HG03521 (cell line): ENCODE measurements around the gene HBQ1.
"Not testable (repeated sequence)": the region's sequence is repeated elsewhere in the genome, so short reads cannot be mapped to it uniquely, and the experiment has no call there.

Experiments
- ATAC-seq: cut with Tn5 transposase; IDR thresholded peaks from one replicate; pipeline ENCODE4 v1.9.1; 2021; ENCODE audit warnings: mild to moderate bottlenecking, moderate library complexity; ENCODE audit not compliant: unreplicated experiment

Gene HBQ1

DNA sequence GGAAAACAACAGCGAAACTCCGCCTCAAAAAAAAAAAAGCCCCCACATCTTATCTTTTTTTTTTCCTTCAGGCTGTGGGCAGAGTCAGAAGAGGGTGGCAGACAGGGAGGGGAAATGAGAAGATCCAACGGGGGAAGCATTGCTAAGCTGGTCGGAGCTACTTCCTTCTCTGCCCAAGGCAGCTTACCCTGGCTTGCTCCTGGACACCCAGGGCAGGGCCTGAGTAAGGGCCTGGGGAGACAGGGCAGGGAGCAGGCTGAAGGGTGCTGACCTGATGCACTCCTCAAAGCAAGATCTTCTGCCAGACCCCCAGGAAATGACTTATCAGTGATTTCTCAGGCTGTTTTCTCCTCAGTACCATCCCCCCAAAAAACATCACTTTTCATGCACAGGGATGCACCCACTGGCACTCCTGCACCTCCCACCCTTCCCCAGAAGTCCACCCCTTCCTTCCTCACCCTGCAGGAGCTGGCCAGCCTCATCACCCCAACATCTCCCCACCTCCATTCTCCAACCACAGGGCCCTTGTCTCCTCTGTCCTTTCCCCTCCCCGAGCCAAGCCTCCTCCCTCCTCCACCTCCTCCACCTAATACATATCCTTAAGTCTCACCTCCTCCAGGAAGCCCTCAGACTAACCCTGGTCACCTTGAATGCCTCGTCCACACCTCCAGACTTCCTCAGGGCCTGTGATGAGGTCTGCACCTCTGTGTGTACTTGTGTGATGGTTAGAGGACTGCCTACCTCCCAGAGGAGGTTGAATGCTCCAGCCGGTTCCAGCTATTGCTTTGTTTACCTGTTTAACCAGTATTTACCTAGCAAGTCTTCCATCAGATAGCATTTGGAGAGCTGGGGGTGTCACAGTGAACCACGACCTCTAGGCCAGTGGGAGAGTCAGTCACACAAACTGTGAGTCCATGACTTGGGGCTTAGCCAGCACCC, 5.0 kb upstream of the HBQ1 start:
- no peak for ATAC-seq

DNA sequence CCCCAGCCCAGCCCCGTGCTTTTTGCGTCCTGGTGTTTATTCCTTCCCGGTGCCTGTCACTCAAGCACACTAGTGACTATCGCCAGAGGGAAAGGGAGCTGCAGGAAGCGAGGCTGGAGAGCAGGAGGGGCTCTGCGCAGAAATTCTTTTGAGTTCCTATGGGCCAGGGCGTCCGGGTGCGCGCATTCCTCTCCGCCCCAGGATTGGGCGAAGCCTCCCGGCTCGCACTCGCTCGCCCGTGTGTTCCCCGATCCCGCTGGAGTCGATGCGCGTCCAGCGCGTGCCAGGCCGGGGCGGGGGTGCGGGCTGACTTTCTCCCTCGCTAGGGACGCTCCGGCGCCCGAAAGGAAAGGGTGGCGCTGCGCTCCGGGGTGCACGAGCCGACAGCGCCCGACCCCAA, 4.3 kb upstream of the HBQ1 start:
- not testable (repeated sequence) for ATAC-seq

DNA sequence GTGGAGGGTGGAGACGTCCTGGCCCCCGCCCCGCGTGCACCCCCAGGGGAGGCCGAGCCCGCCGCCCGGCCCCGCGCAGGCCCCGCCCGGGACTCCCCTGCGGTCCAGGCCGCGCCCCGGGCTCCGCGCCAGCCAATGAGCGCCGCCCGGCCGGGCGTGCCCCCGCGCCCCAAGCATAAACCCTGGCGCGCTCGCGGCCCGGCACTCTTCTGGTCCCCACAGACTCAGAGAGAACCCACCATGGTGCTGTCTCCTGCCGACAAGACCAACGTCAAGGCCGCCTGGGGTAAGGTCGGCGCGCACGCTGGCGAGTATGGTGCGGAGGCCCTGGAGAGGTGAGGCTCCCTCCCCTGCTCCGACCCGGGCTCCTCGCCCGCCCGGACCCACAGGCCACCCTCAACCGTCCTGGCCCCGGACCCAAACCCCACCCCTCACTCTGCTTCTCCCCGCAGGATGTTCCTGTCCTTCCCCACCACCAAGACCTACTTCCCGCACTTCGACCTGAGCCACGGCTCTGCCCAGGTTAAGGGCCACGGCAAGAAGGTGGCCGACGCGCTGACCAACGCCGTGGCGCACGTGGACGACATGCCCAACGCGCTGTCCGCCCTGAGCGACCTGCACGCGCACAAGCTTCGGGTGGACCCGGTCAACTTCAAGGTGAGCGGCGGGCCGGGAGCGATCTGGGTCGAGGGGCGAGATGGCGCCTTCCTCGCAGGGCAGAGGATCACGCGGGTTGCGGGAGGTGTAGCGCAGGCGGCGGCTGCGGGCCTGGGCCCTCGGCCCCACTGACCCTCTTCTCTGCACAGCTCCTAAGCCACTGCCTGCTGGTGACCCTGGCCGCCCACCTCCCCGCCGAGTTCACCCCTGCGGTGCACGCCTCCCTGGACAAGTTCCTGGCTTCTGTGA, 3.5 kb upstream of the HBQ1 start, which contains the start of gene HBA1:
TSS of gene HBA1 (plus strand) at position 204 of the 906 bp plus-strand sequence. CDS start at position 241, 37 bp downstream.
- not testable (repeated sequence) for ATAC-seq

DNA sequence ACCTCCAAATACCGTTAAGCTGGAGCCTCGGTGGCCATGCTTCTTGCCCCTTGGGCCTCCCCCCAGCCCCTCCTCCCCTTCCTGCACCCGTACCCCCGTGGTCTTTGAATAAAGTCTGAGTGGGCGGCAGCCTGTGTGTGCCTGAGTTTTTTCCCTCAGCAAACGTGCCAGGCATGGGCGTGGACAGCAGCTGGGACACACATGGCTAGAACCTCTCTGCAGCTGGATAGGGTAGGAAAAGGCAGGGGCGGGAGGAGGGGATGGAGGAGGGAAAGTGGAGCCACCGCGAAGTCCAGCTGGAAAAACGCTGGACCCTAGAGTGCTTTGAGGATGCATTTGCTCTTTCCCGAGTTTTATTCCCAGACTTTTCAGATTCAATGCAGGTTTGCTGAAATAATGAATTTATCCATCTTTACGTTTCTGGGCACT, 2.9 kb upstream of the HBQ1 start:
- no peak for ATAC-seq

DNA sequence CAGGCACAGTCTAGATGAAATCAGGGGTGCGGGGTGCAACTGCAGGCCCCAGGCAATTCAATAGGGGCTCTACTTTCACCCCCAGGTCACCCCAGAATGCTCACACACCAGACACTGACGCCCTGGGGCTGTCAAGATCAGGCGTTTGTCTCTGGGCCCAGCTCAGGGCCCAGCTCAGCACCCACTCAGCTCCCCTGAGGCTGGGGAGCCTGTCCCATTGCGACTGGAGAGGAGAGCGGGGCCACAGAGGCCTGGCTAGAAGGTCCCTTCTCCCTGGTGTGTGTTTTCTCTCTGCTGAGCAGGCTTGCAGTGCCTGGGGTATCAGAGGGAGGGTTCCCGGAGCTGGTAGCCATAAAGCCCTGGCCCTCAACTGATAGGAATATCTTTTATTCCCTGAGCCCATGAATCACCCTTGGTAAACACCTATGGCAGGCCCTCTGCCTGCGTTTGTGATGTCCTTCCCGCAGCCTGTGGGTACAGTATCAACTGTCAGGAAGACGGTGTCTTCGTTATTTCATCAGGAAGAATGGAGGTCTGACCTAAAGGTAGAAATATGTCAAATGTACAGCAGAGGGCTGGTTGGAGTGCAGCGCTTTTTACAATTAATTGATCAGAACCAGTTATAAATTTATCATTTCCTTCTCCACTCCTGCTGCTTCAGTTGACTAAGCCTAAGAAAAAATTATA, 2.1 kb upstream of the HBQ1 start:
- no peak for ATAC-seq

DNA sequence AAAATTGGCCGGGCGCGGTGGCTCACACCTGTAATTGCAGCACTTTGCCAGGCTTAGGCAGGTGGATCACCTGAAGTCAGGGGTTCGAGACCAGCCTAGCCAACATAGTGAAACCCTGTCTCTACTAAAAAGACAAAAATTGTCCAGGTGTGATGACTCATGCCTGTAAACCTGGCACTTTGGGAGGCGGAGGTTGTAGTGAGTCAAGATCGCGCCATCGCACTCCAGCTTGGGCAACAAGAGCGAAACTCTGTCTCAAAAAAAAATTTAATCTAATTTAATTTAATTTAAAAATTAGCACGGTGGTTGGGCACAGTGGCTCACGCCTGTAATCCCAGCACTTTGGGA, 1.6 kb upstream of the HBQ1 start:
- ATAC-seq, result no peak

DNA sequence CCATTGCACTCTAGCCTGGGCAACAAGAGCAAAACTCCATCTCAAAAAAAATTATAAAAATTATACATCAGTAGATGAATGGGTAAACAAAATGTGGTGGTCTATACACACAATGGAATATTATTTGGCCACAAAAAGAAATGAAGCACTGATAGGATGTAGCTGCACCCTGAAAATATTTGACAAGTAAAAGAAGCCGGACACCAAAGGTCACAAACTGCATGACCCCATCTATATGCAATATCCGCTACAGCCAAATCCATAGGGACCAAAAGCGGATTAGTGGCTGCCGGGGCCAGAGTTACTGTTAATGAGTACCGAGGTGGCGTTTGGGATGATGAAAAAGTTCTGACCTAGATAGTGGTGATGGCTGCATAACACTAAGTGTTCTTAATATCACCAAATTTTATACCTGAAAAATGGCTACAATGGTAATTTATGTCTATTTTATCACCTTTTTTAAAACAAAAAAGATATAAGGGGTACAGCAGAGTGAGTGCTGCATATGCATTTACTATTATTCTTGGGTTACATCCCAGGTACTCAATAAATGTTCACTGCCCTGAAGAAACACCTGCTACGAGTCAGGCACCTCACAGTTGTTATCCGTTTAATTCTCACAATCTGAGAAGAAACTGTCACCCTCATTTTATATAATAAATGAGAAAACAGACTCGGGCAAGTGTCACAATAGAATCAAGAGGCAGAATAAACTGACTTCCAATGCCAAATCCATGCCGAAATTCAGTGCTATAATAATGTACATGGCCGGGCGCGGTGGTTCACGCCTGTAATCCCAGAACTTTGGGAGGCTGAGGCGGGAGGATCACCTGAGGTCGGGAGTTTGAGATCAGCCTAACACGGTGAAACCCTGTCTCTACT, 807 bp upstream of the HBQ1 start:
- no peak for ATAC-seq

DNA sequence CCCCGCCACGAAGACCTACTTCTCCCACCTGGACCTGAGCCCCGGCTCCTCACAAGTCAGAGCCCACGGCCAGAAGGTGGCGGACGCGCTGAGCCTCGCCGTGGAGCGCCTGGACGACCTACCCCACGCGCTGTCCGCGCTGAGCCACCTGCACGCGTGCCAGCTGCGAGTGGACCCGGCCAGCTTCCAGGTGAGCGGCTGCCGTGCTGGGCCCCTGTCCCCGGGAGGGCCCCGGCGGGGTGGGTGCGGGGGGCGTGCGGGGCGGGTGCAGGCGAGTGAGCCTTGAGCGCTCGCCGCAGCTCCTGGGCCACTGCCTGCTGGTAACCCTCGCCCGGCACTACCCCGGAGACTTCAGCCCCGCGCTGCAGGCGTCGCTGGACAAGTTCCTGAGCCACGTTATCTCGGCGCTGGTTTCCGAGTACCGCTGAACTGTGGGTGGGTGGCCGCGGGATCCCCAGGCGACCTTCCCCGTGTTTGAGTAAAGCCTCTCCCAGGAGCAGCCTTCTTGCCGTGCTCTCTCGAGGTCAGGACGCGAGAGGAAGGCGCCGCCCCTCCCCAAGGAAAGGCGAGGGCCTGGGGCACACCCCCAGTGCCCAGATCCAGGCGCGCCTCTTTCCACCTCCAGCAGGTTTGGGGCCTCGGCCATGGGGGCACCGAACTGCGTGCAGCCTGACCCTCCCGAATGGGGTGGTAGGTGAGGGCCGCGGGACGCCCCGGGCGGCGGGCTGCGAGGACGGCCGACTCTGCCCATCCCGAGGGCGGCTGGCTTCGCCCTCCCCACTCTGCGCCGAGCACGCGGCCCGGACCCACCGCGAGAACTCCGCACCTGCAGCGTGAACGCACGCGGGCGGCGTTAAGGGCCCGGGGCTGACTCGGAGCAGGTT, 664 bp downstream of the HBQ1 start:
- no peak for ATAC-seq

DNA sequence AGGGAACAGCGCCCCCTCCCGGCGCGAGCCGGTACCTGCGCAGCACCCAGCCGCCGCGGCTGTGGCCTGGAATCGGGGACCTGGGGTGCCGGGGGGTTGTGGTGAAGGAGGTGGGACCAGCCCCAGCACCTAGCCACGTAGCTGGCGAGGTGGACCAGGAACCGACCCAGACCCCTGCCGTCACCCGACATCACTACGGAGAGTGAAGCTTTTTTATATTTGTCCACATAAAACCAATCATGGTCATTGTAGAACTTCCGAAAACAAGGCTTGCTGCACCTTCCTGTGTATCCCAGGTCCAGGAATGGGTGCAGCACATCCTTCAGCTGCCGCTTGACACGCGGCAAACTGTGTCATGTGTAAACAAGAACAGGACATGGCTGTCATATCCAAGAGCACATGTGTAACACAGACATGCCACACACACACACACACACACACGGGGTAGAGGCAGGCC, 1.3 kb downstream of the HBQ1 start:
- ATAC-seq, result no peak

DNA sequence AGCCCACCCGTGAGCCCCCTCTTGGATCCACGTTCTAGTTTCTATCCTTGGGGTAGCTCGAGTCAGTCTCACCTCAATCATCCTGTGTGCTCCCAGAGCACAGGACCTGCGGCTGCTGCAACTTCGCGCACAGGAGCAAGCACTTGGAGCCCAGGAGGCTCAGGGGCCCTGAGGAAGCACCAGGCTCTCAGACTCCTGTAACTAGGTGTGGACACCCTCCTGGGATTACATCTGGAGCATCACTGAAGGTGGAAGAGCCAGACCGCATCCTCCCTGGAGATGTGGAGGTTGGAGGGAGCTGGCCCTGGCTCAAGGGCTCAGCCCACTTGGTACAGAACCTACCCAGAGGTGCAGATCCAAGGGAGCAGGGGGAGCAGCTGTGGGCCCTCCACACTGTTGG, 2.7 kb downstream of the HBQ1 start:
- ATAC-seq, result no peak

DNA sequence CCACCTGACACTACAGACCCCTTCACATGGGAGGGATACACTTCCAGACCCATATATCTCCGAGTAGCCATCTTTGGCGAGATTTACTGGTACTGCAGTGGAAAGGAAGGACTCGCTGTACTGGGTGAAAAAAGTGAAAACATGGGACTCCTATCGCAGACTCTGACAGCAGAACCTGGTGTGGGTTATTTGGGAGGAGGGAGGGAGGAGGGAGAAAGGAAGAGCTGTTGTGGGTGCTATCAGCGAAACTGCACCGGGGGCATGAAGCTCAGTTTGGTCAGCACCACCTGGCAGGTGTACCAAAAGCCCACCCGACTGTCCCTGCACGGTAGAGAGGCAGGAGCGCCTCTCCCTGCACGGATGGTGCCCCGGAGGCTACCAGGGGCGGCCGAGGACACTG, 5.0 kb downstream of the HBQ1 start:
- no peak for ATAC-seq

DNA sequence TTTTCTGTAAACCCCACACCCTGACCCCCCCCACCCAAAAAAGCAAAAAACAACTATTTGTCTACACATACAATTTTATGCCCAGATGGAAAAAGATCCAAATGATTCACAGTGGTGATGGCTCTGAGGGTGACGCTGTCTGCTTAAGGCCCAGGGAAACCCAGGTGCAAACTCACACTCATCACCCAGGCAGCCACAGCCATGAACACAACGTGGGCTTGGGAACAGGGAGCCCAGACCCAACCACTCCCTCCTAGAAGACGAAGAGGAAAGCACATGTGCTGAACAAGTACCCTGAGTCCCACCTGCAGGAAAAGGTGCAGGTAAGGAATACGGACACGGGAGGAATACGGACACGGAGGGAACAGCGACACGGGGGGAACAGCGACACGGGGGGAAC, 5.4 kb downstream of the HBQ1 start:
- ATAC-seq, result no peak

DNA sequence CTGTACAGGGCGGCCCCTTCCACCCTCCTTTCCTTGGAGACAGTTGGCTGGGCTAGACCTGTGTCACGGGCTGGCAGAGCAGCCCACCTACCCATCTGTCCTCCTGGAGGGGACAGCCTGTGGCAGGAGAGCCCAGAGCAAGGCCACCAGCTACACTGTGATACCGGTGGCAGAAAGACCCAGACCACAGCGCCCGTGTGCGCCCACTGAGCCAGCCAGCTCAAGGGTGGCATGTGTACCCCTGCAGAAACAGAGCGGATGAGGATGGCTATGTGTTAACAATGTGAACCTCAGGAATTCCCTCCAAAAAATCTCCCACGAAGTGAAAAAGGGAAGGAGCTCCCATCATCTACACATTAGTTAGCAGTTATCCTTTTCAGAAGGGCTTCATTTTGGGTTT, 7.1 kb downstream of the HBQ1 start:
- ATAC-seq, result no peak

DNA sequence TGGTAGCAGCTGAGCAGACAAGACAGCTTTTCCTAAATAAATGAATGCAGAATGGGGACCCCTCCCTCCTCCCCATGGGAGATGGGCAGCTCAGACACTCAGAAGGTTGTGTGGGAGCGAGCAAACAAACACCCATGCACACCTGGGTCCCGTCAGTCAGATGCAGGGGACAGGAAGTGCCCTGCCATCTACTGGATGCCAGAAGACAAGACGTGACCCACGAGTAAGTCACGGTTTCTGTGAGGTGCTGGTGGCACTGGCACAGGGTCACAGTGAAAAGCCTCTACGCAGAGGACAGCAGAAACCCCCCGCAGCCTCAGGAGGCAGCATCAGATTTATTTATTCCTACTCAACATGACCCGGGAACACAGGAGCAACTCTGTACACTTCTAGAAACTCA, 8.4 kb downstream of the HBQ1 start:
- no peak for ATAC-seq

DNA sequence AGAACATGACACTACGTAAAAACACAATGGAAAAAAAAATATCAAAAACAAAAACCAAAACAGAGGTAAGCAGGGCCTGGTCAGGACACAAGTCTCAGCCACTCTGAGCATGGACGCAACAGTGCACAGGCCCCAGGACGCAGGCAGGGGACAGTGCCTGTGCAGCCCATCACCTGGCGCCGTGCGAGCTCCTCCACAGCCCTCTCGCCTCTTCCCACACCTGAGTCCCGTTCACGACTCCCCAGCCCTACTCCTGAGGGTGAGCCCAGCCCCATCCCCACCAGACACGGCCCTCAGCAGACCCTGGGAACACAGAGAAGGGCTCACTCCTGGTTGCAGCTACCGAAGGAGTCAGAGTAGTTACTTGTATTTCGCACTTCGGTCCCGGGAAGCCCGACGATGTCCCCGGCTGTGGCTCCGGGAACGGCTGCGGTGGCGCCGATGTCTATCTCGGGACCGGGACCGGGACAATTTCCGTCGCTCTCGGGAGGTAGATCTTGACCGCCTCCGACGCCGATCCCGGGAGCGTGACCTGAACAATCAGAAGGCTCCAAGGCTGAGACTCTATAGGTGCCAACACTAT, 9.4 kb downstream of the HBQ1 start:
- no peak for ATAC-seq

DNA sequence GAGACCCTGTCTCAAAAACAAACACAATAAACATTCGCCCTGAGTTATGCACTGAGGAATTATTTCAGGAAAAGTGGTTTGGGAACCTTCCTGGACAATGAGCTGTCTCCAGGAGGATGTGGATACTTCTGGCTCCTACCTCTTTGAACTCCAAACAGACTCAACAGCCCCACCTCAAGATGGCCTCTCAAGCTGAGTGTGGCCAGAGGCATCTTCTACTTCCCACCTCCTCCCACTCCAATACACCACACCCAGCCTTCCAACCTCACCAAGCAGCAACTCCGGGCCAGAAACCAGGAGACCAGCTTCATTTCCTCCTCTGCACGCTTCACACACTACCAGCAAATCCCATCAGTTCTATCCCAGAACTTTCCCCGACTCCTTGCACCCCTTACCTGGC, 11.6 kb downstream of the HBQ1 start:
- ATAC-seq, result no peak

DNA sequence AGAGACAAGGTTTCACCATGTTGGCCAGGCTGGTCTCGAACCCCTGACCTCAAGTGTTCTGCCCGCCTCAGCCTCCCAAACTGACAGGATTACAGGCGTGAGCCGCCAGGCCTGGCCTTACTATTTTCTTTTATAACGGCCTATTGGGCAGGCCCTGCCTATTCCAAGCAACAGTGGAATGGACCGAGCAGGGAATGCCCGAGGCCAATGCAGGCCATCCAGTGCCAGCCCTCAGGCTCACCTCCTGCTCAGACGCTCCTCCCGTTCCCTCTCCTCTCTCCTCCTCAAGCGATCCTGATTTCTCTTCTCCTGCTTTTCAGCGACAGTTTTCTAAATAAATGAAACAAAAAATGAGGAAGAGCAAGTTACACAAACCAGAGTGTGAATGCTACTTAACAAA, 12.4 kb downstream of the HBQ1 start:
- ATAC-seq, result no peak

DNA sequence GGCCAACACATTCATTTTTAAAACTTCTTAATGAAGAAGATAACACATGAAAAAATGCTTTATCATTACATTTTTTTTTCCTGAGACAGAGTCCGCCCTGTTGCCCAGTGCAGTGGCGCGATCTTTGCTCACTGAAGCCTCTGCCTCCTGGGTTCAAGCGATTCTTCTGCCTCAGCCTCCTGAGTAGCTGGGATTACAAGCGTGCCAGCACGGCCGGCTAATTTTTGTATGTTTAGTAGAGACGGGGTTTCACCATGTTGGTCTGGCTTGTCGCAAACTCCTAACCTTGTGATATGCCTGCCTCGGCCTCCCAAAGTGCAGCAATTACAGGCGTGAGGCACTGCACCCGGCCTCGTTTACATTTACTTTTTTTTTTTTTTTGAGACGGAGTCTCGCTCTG, 13.2 kb downstream of the HBQ1 start:
- ATAC-seq, result no peak

DNA sequence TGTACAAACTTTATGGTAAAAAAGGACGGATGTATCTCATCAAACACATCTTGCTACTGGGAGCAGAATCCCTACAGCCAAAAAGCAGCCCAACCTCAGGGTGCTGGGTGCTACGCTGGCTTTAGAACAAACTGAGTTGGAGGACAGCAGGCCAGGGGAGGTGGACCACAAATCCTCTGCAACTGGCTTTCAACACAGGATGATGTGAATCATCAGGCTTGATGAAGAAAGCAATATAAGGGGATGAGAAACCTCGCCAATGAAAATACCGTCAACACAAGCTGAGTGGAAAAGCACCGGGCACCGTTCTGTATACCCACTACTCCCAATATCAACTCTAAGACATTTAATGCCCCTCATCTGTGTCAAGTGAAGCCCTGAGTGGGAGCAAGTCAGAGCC, 14.3 kb downstream of the HBQ1 start:
- ATAC-seq, result no peak
